DOHH2 (cell line): ENCODE measurements around the gene PALLD.

Experiments used
- H3F3A ChIP-seq: fragments of 200-600 bp; sonication (generic), shearing (Covaris generic); 2 replicates; pipeline ENCODE4 v1.6.0; 2016; ENCODE audit warnings: antibody characterized with exemption, mild to moderate bottlenecking; ENCODE audit not compliant: control insufficient read depth, insufficient read depth
- H3K27ac ChIP-seq: fragments of 200-600 bp; sonication (generic); 2 replicates; pipeline ENCODE4 v1.5.1; 2014; ENCODE audit warnings: low read depth, mild to moderate bottlenecking, low read length, moderate library complexity
- H3K27me3 ChIP-seq: fragments of 200-600 bp; sonication (generic); 2 replicates; pipeline ENCODE4 v1.6.1; 2014; ENCODE audit warnings: mild to moderate bottlenecking, low read length, mixed read lengths; ENCODE audit not compliant: control insufficient read depth
- H3K36me3 ChIP-seq: fragments of 200-600 bp; sonication (generic); 2 replicates; pipeline ENCODE4 v1.6.1; 2014; ENCODE audit warnings: mild to moderate bottlenecking, low read length, moderate library complexity, mixed read lengths; ENCODE audit not compliant: control insufficient read depth
- H3K4me1 ChIP-seq: fragments of 200-600 bp; sonication (generic); 2 replicates; pipeline ENCODE4 v1.6.1; 2014; ENCODE audit warnings: mild to moderate bottlenecking, low read length, mixed read lengths; ENCODE audit not compliant: control insufficient read depth
- H3K4me2 ChIP-seq: fragments of 200-600 bp; sonication (generic); 2 replicates; pipeline ENCODE4 v1.6.0; 2014; ENCODE audit warnings: mild to moderate bottlenecking, low read length, moderate library complexity
- H3K4me3 ChIP-seq: fragments of 200-600 bp; sonication (generic); 2 replicates; pipeline ENCODE4 v1.5.1; 2014; ENCODE audit warnings: mild to moderate bottlenecking, low read length, mixed read lengths
- H3K79me2 ChIP-seq: fragments of 200-600 bp; sonication (generic); 2 replicates; pipeline ENCODE4 v1.6.1; 2014; ENCODE audit warnings: mild to moderate bottlenecking, low read length, mixed read lengths; ENCODE audit not compliant: control insufficient read depth
- H3K9me2 ChIP-seq: fragments of 200-600 bp; sonication (generic); replicated peaks from 2 replicates; pipeline ENCODE4 v1.6.1; 2014; ENCODE audit warnings: mild to moderate bottlenecking, low read length, mixed read lengths; ENCODE audit not compliant: control insufficient read depth
- H3K9me3 ChIP-seq: fragments of 200-600 bp; sonication (generic); 2 replicates; pipeline ENCODE4 v1.6.1; 2014; ENCODE audit warnings: antibody characterized with exemption, low read length, mixed read lengths; ENCODE audit not compliant: control insufficient read depth, insufficient read depth
- H4K20me1 ChIP-seq: fragments of 200-600 bp; sonication (generic); 2 replicates; pipeline ENCODE4 v1.6.0; 2014; ENCODE audit warnings: low read depth, mild to moderate bottlenecking, antibody characterized with exemption, low read length, moderate library complexity; ENCODE audit not compliant: control insufficient read depth, insufficient read depth
- CTCF ChIP-seq: fragments of 200-600 bp; sonication (generic); IDR thresholded peaks from one replicate; pipeline ENCODE4 v1.5.1; 2014; ENCODE audit warnings: antibody characterized with exemption, mild to moderate bottlenecking, low read depth, low read length; ENCODE audit not compliant: poor library complexity, severe bottlenecking
- EZH2phosphoT487 ChIP-seq: fragments of 200-600 bp; sonication (generic); IDR thresholded peaks from 2 replicates; pipeline ENCODE4 v1.6.1; 2017; ENCODE audit warnings: borderline replicate concordance, mild to moderate bottlenecking, antibody characterized with exemption, low read length, moderate library complexity, mixed read lengths

Gene PALLD

DNA sequence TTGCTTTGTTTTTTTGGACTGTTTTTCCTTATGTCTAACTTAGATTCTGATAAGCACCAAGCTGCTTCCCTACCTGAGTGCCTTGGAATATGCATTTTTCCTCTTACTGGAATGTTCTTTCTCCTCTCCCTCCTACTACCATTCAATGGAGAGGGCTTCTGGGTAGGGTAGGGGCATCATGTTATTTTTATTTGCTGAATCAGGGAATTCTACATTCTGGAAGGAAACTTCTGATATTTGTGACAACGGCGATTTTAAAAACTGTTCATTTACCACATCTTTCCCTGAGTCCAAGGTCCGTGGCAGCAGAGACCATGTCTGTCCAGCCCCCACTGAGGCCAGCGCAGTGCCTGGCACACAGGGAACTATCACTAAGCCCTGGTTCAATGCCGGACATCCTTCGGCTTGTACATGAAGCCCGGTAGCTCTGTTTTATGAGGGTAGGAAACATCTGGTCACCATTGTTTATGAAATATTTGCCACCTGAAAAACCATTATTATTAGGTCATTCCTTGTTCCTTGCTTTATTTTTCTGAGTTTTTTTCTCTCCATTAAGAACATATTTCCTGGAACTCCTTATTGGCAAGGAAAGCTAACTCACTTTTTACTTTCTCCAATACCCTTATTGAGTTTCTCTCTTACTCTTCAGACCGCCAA lies 57.0 kb downstream of the PALLD start:
- Histone ChIP-seq H3K79me2 (no peaks in the 10 kb centered on the region), H3K4me3 (no peak overlapping the region), H3K9me3 (no peaks in the 10 kb centered on the region), H3K4me1 (no peaks in the 10 kb centered on the region), H3K27ac (no peak overlapping the region), H3F3A (no peaks in the 10 kb centered on the region), H3K36me3 (no peaks in the 10 kb centered on the region), H4K20me1 (no peaks in the 10 kb centered on the region), H3K4me2 (no peak overlapping the region), H3K9me2 (no peaks in the 10 kb centered on the region), H3K27me3 (no peaks in the 10 kb centered on the region)
- TF ChIP-seq EZH2phosphoT487 (no peak), CTCF (no peak)

DNA sequence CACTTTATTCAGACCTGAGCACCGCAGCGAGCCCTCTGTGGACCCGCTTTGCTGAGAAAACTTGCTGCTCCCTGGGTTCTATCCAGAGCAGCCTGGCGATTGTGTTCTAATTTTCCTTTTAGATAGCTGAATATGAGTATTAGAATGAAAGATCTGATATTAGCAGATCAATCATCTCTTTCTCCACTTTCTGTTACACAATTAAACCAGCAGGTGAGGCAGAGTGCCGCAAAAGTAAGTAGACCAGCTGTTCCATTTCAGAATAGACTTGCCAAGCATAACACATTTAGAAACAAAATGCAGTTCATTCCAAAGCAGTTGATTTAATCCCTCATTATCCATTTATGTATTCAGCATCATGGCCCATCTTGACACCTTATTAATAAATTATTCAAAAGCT lies 58.6 kb downstream of the PALLD start:
- Histone ChIP-seq H3K79me2 (no peaks in the 10 kb centered on the region), H3K4me1 (no peaks in the 10 kb centered on the region), H3K27ac (no peak overlapping the region), H3K27me3 (no peaks in the 10 kb centered on the region), H3K4me2 (no peak overlapping the region), H3F3A (no peaks in the 10 kb centered on the region), H3K4me3 (no peak overlapping the region), H3K9me2 (no peaks in the 10 kb centered on the region), H3K9me3 (no peaks in the 10 kb centered on the region), H4K20me1 (no peaks in the 10 kb centered on the region), H3K36me3 (no peaks in the 10 kb centered on the region)
- TF ChIP-seq CTCF (no peak), EZH2phosphoT487 (no peak)

- Histone ChIP-seq H3K4me1 (no peaks in the 10 kb centered on the region), H3K36me3 (no peaks in the 10 kb centered on the region), H3K9me3 (no peaks in the 10 kb centered on the region), H3K27ac (no peak overlapping the region), H3K4me3 (no peak overlapping the region), H3K27me3 (no peaks in the 10 kb centered on the region), H3F3A (no peaks in the 10 kb centered on the region), H3K4me2 (no peak overlapping the region), H4K20me1 (no peaks in the 10 kb centered on the region), H3K79me2 (no peaks in the 10 kb centered on the region), H3K9me2 (no peaks in the 10 kb centered on the region)
- TF ChIP-seq CTCF (no peak), EZH2phosphoT487 (no peak)
Observed at GRCh38 chr4:168557658-168558057, 60.8 kb downstream of the PALLD start.
